Activated CD8-positive, alpha-beta memory T cell treated with anti-CD3 and anti-CD28 coated beads, Interleukin-2, amount 50 U/mL, for 4 hours (primary cell): ENCODE data around the gene GRIA3.
"Not testable (repeated sequence)": the region's sequence is repeated elsewhere in the genome, so short reads cannot be mapped to it uniquely, and the experiment has no call there.

Experiments
- DNase-seq: peaks from one replicate; pipeline ENCODE4 v3.0.0-alpha.2; 2020

GRIA3 gene

DNA sequence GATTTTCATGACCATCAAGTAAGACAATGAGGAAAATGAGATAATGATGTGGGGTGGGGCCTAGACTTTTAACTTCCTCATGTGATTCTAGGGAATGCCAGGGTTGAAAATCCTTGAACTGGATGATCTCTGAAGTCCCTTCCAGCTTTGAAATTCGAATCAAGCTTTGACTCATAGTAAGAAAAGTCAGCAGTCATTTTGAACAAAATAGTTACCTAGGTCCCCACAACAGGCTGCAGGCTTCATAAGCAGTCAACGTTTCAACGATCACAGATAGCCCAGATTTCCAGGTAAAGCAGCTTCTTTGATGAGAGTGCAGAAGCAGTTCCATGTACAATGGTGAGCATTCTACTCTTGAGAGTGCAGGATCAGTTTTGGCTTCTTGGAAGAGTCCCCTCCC lies 93.7 kb downstream of the GRIA3 start:
- no peak for DNase-seq

DNA sequence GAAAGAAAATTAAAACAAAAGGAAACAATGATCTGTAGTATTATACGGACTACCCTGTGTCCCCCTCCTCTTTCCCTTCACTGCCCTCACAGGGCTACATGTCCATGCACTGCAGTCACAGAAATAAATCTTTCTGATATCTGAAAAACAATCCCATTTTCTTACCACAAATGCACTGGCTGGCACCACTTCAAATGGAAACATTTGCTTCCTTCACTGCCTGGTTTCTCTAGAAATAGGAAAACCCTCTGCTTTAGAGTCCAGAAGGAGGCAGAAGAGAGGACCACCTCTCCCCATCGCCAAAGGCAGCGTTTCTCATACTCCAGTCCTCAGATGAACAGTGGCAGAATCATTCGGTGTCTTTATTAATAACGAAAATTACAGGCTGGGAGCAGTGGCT lies 98.2 kb downstream of the GRIA3 start:
- no peak for DNase-seq

- DNase-seq, result not testable (repeated sequence)
Observed at GRCh38 chrX:123283407-123283806, 99.3 kb downstream of the GRIA3 start.

GRCh38 chrX:123291623-123292022 lies 107.5 kb downstream of the GRIA3 start:
- DNase-seq, result no peak

GRCh38 chrX:123298026-123298425 lies 113.9 kb downstream of the GRIA3 start:
- DNase-seq, result no peak

- no peak for DNase-seq
Observed at GRCh38 chrX:123303429-123303828, 119.4 kb downstream of the GRIA3 start.

DNA sequence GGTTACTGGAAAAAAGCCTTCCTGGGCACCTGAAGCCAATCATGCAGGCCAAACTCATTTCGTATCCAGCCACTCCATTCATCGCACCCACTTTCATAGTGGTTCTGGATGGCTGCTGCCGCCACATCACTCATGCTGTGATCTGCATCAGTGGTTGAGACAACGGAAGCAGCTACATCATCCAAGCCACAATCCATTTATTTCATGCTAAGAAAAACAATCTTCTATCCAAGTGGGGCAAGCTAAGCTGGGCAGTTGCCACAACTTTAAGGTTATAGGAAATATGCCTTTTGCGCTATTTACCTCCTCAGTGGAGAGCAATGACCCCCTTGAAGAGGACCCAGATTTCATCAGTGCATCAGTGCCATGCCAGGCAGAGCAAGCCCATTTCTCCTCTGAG lies 124.6 kb downstream of the GRIA3 start:
- no peak for DNase-seq

- no peak for DNase-seq
Observed at GRCh38 chrX:123310112-123310511, 126.0 kb downstream of the GRIA3 start.

DNA sequence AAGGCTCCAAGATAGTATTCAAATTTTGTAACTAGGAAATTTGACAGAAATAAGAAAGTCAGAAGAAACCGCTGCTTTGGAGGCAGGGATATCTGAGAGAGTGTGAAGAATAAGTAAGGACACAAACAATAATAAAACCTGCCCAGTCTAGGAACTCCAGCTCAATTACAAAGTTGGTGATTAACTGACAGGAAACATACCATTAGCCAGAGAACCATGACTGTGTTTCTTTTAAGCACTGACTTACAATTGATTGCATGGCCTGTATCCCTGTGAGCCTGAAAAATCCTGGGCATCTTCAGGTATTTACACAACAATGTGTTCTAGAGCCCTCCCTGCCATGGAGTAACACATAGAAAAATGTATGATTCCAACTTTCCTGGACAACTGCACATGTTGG lies 127.4 kb downstream of the GRIA3 start:
- no peak for DNase-seq

- DNase-seq, result no peak
Observed at GRCh38 chrX:123313486-123313885, 129.4 kb downstream of the GRIA3 start.

- DNase-seq, result no peak
Observed at GRCh38 chrX:123320622-123321021, 136.5 kb downstream of the GRIA3 start.

DNA sequence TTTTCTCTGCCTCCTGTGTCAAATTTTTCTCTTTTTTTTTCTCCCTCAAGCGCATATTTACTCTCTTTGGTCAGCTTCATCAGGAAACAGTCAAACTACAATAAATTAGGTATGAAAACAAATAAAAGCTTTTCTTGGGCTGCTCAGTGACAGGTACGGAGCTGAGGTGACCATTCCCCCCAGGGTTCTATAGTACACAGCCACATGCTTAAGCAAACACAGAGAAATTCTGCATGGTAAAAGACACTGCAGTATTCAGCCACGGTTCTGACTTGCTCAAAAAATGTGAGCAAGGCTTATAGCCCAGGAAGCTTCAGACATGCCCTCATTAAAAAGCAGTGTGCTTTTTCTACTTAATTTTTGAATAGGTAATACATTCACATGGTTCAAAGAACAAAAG lies 138.5 kb downstream of the GRIA3 start:
- DNase-seq, result no peak

DNA sequence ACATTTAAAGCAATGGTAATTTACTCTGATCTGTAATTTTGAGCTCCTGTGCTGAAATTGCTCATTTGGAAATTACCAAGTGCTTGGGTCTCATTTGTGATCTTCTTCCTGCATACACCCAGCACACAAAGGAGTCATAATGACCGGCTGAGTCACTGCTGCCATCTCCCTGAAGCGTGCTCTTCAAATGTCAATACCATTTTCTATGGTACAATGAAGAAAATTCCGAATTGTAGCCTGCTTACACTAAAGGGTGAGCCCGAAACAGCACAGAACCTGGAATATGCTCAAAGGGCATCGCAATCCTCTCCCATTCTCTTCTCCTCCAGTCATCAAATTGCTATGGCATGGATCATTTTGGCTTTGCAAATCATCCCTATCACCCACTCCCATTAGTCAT lies 140.5 kb downstream of the GRIA3 start:
- no peak for DNase-seq

DNA sequence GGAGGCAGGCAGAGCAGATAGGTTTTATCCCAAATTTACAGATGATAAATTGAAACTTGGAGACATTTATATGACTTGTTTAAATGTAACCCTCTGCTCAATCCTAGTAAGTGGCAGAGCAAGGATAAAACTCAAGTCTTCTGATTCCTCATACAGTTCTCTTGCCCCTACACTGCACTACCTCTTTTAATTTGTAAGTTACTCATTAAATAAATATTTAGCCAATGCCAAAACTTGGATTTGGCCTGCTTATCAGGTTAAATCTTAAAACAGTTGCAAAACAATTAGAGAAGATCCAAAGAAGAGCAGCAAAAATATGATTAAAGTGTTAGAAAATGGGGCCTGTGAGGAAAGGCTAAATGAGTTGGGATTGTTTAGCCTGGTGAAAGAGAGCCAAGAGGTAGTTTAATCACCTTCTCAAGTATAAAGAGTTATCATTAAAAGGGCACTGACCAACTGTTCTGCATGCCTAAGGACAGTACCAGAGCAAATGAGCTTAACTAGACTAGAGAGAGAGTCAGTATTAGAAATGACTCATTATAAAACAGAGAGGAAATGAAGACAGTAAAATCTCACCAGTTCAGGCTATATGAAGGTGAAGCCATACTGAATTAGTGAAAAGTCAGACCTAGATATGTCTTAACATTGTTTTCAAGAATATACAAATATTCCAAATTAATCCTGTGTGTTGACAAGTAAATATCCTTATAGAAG lies 146.3 kb downstream of the GRIA3 start:
- no peak for DNase-seq

- DNase-seq, result no peak
Observed at GRCh38 chrX:123331349-123331748, 147.3 kb downstream of the GRIA3 start.

DNA sequence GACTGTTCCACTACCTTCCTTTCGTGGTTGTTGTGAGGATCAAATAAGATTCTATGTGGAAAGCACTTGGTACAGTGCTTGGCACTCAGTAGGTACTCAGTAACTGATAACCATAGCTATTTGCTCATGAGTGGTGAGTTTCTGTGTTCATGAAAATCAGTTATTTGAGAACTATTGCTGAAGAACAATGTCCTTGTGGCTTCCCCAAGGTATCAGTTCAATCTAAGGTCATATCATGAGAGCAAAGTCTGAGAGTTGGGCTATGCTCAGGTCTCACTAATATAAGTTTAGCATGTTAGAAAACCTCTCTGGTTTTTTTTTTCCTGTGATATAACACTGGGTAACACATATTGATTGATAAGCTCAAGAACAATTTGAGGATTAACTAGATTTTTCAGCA lies 147.8 kb downstream of the GRIA3 start:
- DNase-seq, result no peak

- no peak for DNase-seq
Observed at GRCh38 chrX:123336666-123337065, 152.6 kb downstream of the GRIA3 start.

DNA sequence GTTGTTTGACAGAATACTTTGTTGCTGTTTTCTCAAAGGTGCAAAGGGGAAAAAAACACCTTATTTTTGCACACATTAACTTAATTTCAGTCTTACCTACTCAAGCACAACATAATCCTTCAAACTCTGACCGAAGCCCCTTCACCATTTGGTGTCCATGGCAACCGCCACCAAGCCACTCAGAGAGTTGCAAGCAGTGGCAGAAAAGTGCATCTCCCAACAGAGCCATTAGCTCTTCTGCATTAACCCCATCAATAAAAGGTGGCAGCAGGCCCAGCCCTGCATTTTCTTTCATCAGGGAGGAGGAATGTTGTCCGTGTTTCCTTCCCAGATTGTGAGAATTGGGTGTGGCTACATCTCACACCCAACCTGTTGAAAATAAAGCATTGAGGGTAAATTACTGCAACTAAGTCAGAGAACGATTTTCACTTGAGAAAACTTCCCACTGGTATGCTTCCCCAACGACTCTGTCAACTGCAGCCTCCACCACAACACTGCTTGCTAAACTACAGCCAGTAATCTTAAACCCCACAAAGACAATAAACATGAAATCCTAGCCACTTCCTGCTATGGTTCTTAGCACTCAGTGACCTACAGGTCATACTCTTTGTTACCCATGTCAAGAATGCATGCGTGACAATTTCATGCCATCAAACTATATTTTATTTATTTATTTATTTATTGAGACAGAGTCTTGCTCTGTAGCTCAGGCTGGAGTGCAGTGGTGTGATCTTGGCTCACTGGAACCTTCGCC lies 154.0 kb downstream of the GRIA3 start:
- DNase-seq, result no peak

DNA sequence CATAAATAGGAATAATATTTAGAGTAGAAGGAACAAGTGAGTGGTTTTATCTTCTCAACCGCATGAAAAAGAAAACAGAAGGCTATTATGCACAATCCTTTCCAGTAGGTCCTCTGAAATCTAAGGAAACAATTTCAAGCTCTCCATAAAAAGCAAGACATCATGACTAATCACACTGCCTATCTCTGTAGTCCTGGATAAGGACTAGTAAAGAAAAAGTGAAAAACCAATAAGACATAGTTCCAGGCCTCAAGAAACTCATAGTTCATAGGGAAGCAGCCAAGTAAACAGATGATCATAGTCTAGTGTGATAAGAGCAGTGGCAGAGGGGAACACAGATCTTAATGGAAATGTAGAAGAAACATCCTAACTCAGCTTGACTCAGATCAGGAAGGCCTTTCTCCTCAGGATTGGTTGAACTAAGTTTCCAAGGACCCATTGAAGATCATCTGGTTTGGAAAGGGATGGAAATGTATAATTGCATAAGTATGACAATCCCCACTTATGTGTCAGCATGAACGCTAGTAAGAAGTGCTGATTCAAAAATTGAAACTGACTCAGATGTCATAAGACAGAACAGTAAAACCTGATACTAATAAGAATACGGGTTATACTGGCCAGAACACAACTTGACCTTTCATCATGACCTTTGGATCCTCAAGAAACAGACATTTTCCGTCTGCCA lies 155.3 kb downstream of the GRIA3 start:
- no peak for DNase-seq

DNA sequence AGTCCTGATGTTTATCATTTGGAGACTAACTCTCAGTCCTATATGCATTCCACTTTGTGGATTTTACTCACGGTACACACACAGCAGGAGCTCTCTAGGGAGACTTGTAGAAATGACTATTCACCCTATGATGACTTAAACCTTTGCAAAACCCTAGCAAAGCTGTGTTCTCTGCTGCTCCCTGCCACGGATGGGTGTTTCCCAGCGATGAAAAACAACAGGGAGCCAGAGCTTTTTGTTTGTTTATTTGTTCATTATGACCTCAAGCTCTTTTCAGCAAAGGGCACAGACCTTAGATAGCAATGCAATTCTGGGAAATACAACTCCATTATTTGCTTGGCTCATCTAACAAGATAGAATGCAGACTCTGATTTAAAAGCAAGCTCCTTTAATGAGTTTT lies 156.6 kb downstream of the GRIA3 start:
- no peak for DNase-seq

DNA sequence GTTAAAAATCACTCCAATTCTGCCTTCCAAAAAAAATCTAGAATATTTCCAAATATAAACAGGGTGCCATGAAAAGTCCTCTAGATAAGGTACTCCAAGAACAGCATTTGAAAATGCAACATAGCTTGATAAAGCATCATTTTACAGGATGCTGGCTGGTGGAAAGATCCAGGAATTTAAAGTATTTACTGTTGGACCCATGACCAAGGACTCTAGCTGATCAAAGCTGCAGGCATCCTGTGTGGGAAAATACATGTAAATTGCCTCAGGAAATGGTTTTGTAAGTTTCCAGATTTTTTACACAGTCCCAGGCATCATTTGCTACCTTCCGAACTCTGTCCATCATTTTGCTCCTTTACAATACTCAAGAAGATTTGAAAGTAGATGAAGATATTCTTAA lies 164.4 kb downstream of the GRIA3 start:
- DNase-seq, result no peak

- DNase-seq, result no peak
Observed at GRCh38 chrX:123350226-123350625, 166.1 kb downstream of the GRIA3 start.

DNA sequence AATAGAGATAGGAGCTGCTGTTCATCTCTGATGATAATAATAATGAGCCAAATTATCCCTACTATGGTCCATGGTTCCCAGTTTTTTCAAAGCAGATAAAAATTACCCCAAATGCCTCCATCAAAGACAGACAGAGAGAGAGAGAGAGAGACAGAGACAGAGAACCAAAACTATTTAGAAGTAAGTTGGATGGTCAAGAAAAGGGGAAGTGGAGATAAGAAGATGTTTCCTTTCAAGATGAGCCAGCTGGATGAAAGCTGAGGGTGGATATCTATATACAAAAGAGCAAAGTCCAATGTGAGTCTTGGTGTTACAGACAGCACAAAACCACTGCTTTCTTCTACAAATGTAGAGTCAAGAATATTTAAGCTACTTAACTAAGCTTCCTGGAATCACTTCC lies 173.9 kb downstream of the GRIA3 start:
- no peak for DNase-seq

DNA sequence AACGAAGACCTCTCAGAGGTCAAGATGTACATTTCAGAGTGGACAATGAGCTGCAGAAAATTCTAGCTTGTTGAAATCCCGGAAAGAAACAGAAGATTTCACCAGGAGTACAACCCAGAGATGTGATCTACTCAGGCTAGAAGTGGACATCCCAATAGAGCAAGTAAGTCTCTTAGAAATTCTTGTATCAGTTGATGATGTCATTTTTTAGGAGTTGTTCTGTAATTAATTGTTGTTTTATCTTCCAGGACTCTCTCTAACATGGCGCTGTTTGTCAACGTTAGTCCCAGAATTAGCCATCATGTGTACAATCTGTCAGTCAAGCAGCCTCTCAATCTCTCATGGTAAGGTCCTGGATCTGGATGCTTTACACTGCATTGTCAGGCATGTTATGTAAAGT lies 174.4 kb downstream of the GRIA3 start:
- no peak for DNase-seq
